Caco-2 (cell line): ENCODE results near the gene FAM234A. TPM values are rescaled to one million over a fixed set of nuclear protein-coding genes. Genes with fewer than 3 reads are reported as not detected.

Source experiments
- BruUV-seq: library from RNA; stranded (reverse); fragments of 400-500 nt; replicated peaks from 2 replicates; lab custom pipeline; 2021; lab: Mats Ljungman, UMichigan
- CTCF ChIA-PET: fragments of 300-600 bp; sonication (Branson Sonifier 250); formaldehyde crosslinking; loops from one replicate; lab custom pipeline; 2022; ENCODE audit warnings: antibody characterized with exemption; lab: Charles Lee
- POLR2A ChIA-PET: fragments of 300-600 bp; sonication (Branson Sonifier 250); formaldehyde crosslinking; loops from one replicate; lab custom pipeline; 2022; ENCODE audit warnings: antibody characterized with exemption; lab: Charles Lee
- DNase-seq, 2 experiments: peaks; one replicate each; pipeline versions ENCODE4 v3.0.0 to v3.0.0-alpha.2; 2020 to 2022
- H3K27me3 ChIP-seq: replicated peaks from 2 replicates; pipeline ENCODE4 v1.6.0; 2011; ENCODE audit warnings: low read length; ENCODE audit not compliant: control insufficient read depth, insufficient read depth
- H3K36me3 ChIP-seq: 2 replicates; pipeline ENCODE4 v1.5.1; 2011; ENCODE audit warnings: low read length; ENCODE audit not compliant: control insufficient read depth, insufficient read depth
- H3K4me1 ChIP-seq: fragments of 250-450 bp; sonication (Bioruptor Pico); 2 replicates; pipeline ENCODE4 v1.5.1; 2020; ENCODE audit warnings: mild to moderate bottlenecking
- H3K4me3 ChIP-seq: 2 replicates; pipeline ENCODE4 v1.5.1; 2011; ENCODE audit warnings: low read depth, mild to moderate bottlenecking, control low read depth, low read length
- H3K9me3 ChIP-seq: fragments of 250-450 bp; sonication (Bioruptor Pico); 2 replicates; pipeline ENCODE4 v1.5.1; 2020; ENCODE audit warnings: mild to moderate bottlenecking, moderate library complexity
- H3K27ac Mint-ChIP-seq: one replicate; pipeline ENCODE4 v1.8.0; 2022; ENCODE audit warnings: mixed read lengths; ENCODE audit not compliant: unreplicated experiment
- H3K27me3 Mint-ChIP-seq: one replicate; pipeline ENCODE4 v1.8.0; 2022; ENCODE audit warnings: mixed read lengths; ENCODE audit not compliant: insufficient read depth, unreplicated experiment
- H3K36me3 Mint-ChIP-seq: one replicate; pipeline ENCODE4 v1.8.0; 2022; ENCODE audit warnings: mild to moderate bottlenecking, mixed read lengths; ENCODE audit not compliant: insufficient read depth, unreplicated experiment
- H3K4me1 Mint-ChIP-seq: one replicate; pipeline ENCODE4 v1.8.0; 2022; ENCODE audit warnings: low read depth, mixed read lengths; ENCODE audit not compliant: unreplicated experiment
- H3K4me3 Mint-ChIP-seq: one replicate; pipeline ENCODE4 v1.8.0; 2022; ENCODE audit warnings: mild to moderate bottlenecking, moderate library complexity, mixed read lengths; ENCODE audit not compliant: unreplicated experiment
- H3K9me3 Mint-ChIP-seq: one replicate; pipeline ENCODE4 v1.8.0; 2022; ENCODE audit warnings: mixed read lengths; ENCODE audit not compliant: unreplicated experiment
- CTCF ChIP-seq, 2 experiments: fragments of 200-600 bp in 1 of 2; IDR thresholded peaks; 1 replicate in 1 of 2; 2 replicates in 1 of 2; pipeline versions ENCODE4 v1.5.1 to v1.8.0; 2011 to 2022; ENCODE audit warnings: antibody characterized with exemption in 1 of 2, control low read depth in 1 of 2, inconsistent platforms in 1 of 2, low read depth in 1 of 2, low read length in 1 of 2, mild to moderate bottlenecking in 1 of 2, moderate library complexity in 1 of 2; ENCODE audit not compliant: insufficient read depth in 1 of 2, severe bottlenecking in 1 of 2, unreplicated experiment in 1 of 2
- intact Hi-C: fragments of 100-400 bp; cut with micrococcal nuclease; formaldehyde crosslinking; loops from one replicate; pipeline ENCODE4 v1.10.0; 2022; ENCODE audit not compliant: unreplicated experiment
- total RNA-seq: library from RNA; stranded (reverse); gene quantifications from 2 replicates; pipeline ENCODE4 v1.2.3, GENCODE V29; 2022

FAM234A gene
- total RNA-seq, 1 experiment from 2014 or later, result 77.7 TPM

GRCh38 chr16:309476-309875 is 74.9 kb downstream of the FAM234A start:
- TF ChIP-seq CTCF (IDR thresholded peaks at IDR 0.05; ENCODE audit: insufficient read depth in 1 of 2, low read depth in 1 of 2, low read length in 1 of 2, severe bottlenecking in 1 of 2, unreplicated experiment in 1 of 2), result no peak
- no peak overlapping the region for H3K27ac Mint-ChIP-seq
- Histone ChIP-seq H3K27me3 (no peaks in the 10 kb centered on the region), H3K4me1 (no peaks in the 10 kb centered on the region), H3K36me3 (peaks cover 1% of the 10 kb centered on the region), H3K4me3 (no peak overlapping the region), H3K9me3 (no peaks in the 10 kb centered on the region)
- no peak for DNase-seq
- BruUV-seq, result no TSS peak
- CTCF ChIA-PET, result no interaction called here
- POLR2A ChIA-PET, result no interaction called here
- no peaks in the 10 kb centered on the region for H3K9me3 Mint-ChIP-seq
- H3K36me3 Mint-ChIP-seq, result peaks cover 32% of the 10 kb centered on the region
- intact Hi-C loops, result no loop called here
- H3K4me1 Mint-ChIP-seq, result no peaks in the 10 kb centered on the region
- H3K4me3 Mint-ChIP-seq, result no peak overlapping the region
- no peaks in the 10 kb centered on the region for H3K27me3 Mint-ChIP-seq

GRCh38 chr16:311725-312124 is 77.1 kb downstream of the FAM234A start:
- Mint-ChIP-seq H3K27me3 (no peaks in the 10 kb centered on the region), H3K4me3 (no peak overlapping the region), H3K27ac (no peak overlapping the region), H3K4me1 (no peaks in the 10 kb centered on the region), H3K36me3 (peaks cover 27% of the 10 kb centered on the region), H3K9me3 (no peaks in the 10 kb centered on the region)
- intact Hi-C loops, result no loop called here
- no TSS peak for BruUV-seq
- no peak overlapping the region for H3K4me3 ChIP-seq
- H3K4me1 ChIP-seq, result no peaks in the 10 kb centered on the region
- no peak for TF ChIP-seq CTCF (IDR thresholded peaks at IDR 0.05; ENCODE audit: insufficient read depth in 1 of 2, low read depth in 1 of 2, low read length in 1 of 2, severe bottlenecking in 1 of 2, unreplicated experiment in 1 of 2)
- ChIA-PET POLR2A (no interaction called here), CTCF (no interaction called here)
- no peaks in the 10 kb centered on the region for H3K9me3 ChIP-seq
- H3K27me3 ChIP-seq, result no peaks in the 10 kb centered on the region
- H3K36me3 ChIP-seq, result peaks cover 1% of the 10 kb centered on the region
- DNase-seq, result no peak

GRCh38 chr16:314351-314750 is 79.7 kb downstream of the FAM234A start:
- H3K4me1 ChIP-seq, result no peaks in the 10 kb centered on the region
- CTCF ChIA-PET, result no interaction called here
- Mint-ChIP-seq H3K4me3 (no peak overlapping the region), H3K9me3 (no peaks in the 10 kb centered on the region), H3K36me3 (peaks cover 30% of the 10 kb centered on the region), H3K27ac (no peak overlapping the region), H3K4me1 (no peaks in the 10 kb centered on the region), H3K27me3 (no peaks in the 10 kb centered on the region)
- no peak overlapping the region for H3K4me3 ChIP-seq
- POLR2A ChIA-PET, result no interaction called here
- H3K9me3 ChIP-seq, result no peaks in the 10 kb centered on the region
- intact Hi-C loops, result no loop called here
- no peak for DNase-seq
- TF ChIP-seq CTCF (IDR thresholded peaks at IDR 0.05; ENCODE audit: insufficient read depth in 1 of 2, low read depth in 1 of 2, low read length in 1 of 2, severe bottlenecking in 1 of 2, unreplicated experiment in 1 of 2), result no peak
- no peaks in the 10 kb centered on the region for H3K27me3 ChIP-seq
- H3K36me3 ChIP-seq, result no peaks in the 10 kb centered on the region; the same call in 1 of the 2 replicates
- no TSS peak for BruUV-seq
